OCI-LY3 (cell line): ENCODE results near the gene PAX6.

ENCODE experiments used
- CTCF ChIP-seq: fragments of 200-600, 300-600 bp; sonication (generic); IDR thresholded peaks from 2 replicates; pipeline ENCODE4 v1.5.1; 2014; ENCODE audit warnings: antibody characterized with exemption, low read length, low read depth
- EZH2phosphoT487 ChIP-seq: fragments of 200-600 bp; shearing (Covaris generic); IDR thresholded peaks from 2 replicates; pipeline ENCODE4 v1.6.1; 2018; ENCODE audit warnings: antibody characterized with exemption, mixed run types, low read depth

DNA sequence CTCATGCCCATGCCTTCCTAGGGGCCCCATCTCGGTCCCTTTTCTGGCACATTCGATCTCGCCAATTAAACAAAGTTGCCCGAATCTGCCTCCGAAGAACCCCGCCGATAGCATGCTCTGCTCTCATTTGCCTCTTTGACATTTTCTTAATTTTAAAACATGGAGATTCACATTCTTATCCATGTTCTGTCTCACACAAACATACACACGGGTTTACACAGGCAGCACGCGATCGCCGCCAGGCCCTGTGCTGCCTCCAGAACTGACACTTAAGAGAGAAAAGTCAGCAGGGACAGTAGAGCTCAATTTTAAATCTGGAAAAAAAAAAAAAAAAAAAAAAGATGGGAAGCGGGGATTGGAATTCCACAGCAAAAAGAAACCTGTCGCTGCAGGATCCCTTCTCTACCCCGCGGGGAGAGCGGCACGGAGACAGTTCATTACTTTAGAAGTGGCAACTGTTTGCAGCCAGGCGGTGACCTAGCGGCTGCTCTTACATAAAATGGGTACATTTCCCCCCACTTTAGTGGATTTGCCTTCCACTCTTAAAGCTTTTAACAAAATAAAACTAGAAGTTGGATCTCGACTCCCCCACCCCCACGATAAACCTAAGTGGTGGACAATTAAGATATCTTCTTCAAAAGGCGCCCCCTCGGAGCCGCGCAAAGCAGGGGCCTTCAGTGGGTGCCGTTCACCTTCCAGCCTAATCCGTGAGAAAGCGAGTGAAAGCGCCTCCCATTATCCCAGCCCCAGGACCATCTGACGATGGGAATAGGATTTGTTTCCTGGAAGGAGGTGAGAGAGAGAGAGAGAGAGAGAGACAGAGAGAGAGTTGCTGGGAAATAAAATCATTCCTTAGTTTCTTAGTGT lies 13.7 kb downstream of the PAX6 start:
- TF ChIP-seq CTCF (no peak), EZH2phosphoT487 (no peak)
